Esophagus muscularis mucosa (tissue), 4 donors: ENCODE results near the gene EXOC3L4. TPM values are rescaled to one million over a fixed set of nuclear protein-coding genes. Genes with fewer than 3 reads are reported as not detected.
"Not testable (repeated sequence)": the region's sequence is repeated elsewhere in the genome, so short reads cannot be mapped to it uniquely, and the experiment has no call there.

Experiments
- DNase-seq: peaks from one replicate; pipeline ENCODE4 v3.0.0-alpha.2; 2017; ENCODE audit errors: extremely low spot score
- H3K27ac ChIP-seq, 4 donors: fragments of 200-600 bp; sonication (generic); replicated peaks in 1 of 4; 1 replicate in 3 of 4; 2 replicates in 1 of 4; pipeline ENCODE4 v1.5.1; 2016 to 2019; ENCODE audit warnings: mild to moderate bottlenecking in 1 of 4
- H3K27me3 ChIP-seq, 4 donors: fragments of 200-600 bp; sonication (generic); one replicate each; pipeline versions ENCODE4 v1.5.1 to v1.6.0; 2016 to 2019
- H3K36me3 ChIP-seq, 4 donors: fragments of 200-600 bp; sonication (generic); one replicate each; pipeline ENCODE4 v1.5.1; 2016 to 2019
- H3K4me1 ChIP-seq, 4 donors: fragments of 200-600 bp; sonication (generic); one replicate each; pipeline ENCODE4 v1.5.1; 2016 to 2019
- H3K4me3 ChIP-seq, 4 donors: fragments of 200-600 bp; sonication (generic); 1 replicate in 2 of 4; 2 replicates in 2 of 4; pipeline ENCODE4 v1.5.1; 2016 to 2019; ENCODE audit warnings: mild to moderate bottlenecking in 4 of 4, moderate library complexity in 1 of 4
- H3K9me3 ChIP-seq, 4 donors: fragments of 200-600 bp; sonication (generic); 1 replicate in 3 of 4; 2 replicates in 1 of 4; pipeline ENCODE4 v1.5.1; 2016 to 2019
- EP300 ChIP-seq: sonication (generic); formaldehyde crosslinking; IDR thresholded peaks from one replicate; pipeline ENCODE4 v1.6.1; 2017; ENCODE audit warnings: antibody characterized with exemption
- POLR2A ChIP-seq: fragments of 450-650 bp; IDR thresholded peaks from one replicate; pipeline ENCODE4 v1.6.1; 2017; ENCODE audit warnings: antibody characterized with exemption, moderate library complexity, mild to moderate bottlenecking, low read depth
- POLR2AphosphoS5 ChIP-seq, 2 donors: sonication (generic); formaldehyde crosslinking; IDR thresholded peaks; one replicate each; pipeline ENCODE4 v1.6.1; 2017; ENCODE audit warnings: antibody characterized with exemption in 2 of 2
- WGBS: methylation state at CpG from one replicate; pipeline ENCODE4 v1.1.5; 2018; 5-methylcytosine and 5-hydroxymethylcytosine counted together
- intact Hi-C: fragments of 100-400 bp; cut with DNase I; formaldehyde crosslinking; loops from one replicate; pipeline ENCODE4 v1.15.1; 2023
- total RNA-seq, 4 donors: library from RNA; depleted of rRNA; stranded (reverse); fragments of >200 nt; gene quantifications; one replicate each; pipeline versions ENCODE4 v1.1.0 to v1.2.1, GENCODE V29; 2016
- TF ChIP-seq, protein P1 (sequence below), 3 experiments: fragments of 200-600 bp in 2 of 3; fragments of 450-650 bp in 1 of 3; sonication (generic) in 2 of 3; IDR thresholded peaks; one replicate each; pipeline ENCODE4 v1.5.1; 2017 to 2019; ENCODE audit warnings: antibody characterized with exemption in 3 of 3, mild to moderate bottlenecking in 2 of 3, moderate library complexity in 1 of 3

Gene EXOC3L4
- total RNA-seq = 1 to 10 TPM in 3 of 4 donors, under 1 TPM in 1; 0.42 to 2.0 (median 1.2) TPM

DNA sequence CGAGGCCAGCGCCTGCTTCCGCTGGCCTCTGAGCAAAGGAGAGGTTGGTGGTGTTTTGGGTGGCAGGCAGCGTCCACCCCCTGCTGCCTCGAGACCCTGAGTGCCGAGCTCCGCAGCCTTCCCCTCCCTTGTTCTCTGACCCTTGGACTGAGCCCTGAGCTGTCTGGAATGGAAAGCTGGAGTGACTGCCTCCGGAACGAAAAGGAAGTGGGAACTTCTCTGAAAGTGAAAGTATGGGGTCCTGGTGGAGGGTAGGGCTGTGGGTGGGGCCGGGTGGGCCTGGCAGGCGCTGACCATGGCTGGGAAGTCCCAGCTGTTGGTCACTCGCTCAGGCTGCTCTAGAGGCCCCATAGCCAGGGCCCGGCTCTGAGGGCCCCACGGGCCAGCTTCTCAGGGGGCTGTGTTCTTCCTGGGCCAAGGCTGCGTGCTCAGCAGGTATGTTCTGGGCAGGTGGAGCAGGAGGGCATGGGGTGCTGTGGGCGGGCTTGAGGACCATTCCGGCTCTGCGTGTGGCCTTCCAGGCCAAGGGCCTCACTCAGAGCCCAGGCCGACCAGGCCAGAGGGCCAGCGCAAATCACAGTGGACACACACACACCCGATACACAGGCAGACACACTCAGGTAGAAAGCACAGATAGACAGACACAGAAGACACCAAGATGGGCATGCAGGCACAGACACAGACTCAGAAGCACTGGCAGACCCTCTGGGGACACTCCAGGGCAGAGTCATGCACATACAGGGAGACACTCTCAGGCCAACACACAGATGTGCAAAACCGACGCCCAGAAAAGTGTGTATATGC lies at the start of gene EXOC3L4:
Gene EXOC3L4, plus strand, starts transcription at position 320 of the 804 bp plus-strand sequence. CDS start 5,495 bp downstream, outside the sequence.
- WGBS = 66% methylated on average over 10 of the region's 23 CpGs
- Histone ChIP-seq H3K9me3 (no peaks in the 10 kb centered on the region), H3K4me1 (peaks cover 6 to 39% (median 32%) of the 10 kb centered on the region in 4 donors), H3K36me3 (no peaks in the 10 kb centered on the region), H3K4me3 (peak within 1 kb of the TSS; percentile 12 to 40 (median 25)), H3K27ac (peak within 1 kb of the TSS; percentile 57 to 68 (median 66)), H3K27me3 (peaks cover 0 to 23% (median 6%) of the 10 kb centered on the region in 4 donors)
- no peak for DNase-seq
- TF ChIP-seq, protein P1, sequence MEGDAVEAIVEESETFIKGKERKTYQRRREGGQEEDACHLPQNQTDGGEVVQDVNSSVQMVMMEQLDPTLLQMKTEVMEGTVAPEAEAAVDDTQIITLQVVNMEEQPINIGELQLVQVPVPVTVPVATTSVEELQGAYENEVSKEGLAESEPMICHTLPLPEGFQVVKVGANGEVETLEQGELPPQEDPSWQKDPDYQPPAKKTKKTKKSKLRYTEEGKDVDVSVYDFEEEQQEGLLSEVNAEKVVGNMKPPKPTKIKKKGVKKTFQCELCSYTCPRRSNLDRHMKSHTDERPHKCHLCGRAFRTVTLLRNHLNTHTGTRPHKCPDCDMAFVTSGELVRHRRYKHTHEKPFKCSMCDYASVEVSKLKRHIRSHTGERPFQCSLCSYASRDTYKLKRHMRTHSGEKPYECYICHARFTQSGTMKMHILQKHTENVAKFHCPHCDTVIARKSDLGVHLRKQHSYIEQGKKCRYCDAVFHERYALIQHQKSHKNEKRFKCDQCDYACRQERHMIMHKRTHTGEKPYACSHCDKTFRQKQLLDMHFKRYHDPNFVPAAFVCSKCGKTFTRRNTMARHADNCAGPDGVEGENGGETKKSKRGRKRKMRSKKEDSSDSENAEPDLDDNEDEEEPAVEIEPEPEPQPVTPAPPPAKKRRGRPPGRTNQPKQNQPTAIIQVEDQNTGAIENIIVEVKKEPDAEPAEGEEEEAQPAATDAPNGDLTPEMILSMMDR (IDR thresholded peaks at IDR 0.05) = no peak
- TF ChIP-seq POLR2AphosphoS5 (IDR thresholded peaks at IDR 0.05) (no peak), EP300 (no peak), POLR2A (no peak)
- intact Hi-C loops = no loop called here

- peaks cover 0 to 20% (median 16%) of the 10 kb centered on the region in 4 donors for H3K36me3 ChIP-seq
- WGBS = 25% methylated on average over 15 of the region's 15 CpGs
- H3K4me3 ChIP-seq = no peak overlapping the region
- no peaks in the 10 kb centered on the region for H3K9me3 ChIP-seq
- peaks cover 14 to 61% (median 57%) of the 10 kb centered on the region in 4 donors for H3K4me1 ChIP-seq
- DNase-seq = no peak
- H3K27ac ChIP-seq = no peak overlapping the region
- intact Hi-C loops = no loop called here
- no peak for TF ChIP-seq EP300
- no peak for TF ChIP-seq POLR2AphosphoS5 (IDR thresholded peaks at IDR 0.05)
- TF ChIP-seq, protein P1 (IDR thresholded peaks at IDR 0.05) = no peak
- no peak for TF ChIP-seq POLR2A
- H3K27me3 ChIP-seq = no peaks in the 10 kb centered on the region
Measured at GRCh38 chr14:103045371-103045869, 49.1 kb upstream of the EXOC3L4 start.

- H3K36me3 ChIP-seq = not testable (repeated sequence)
- peaks cover 14 to 80% (median 75%) of the 10 kb centered on the region in 4 donors for H3K4me1 ChIP-seq
Measured at GRCh38 chr14:103047453-103047852, 47.1 kb upstream of the EXOC3L4 start.

GRCh38 chr14:103050935-103051334 lies 43.6 kb upstream of the EXOC3L4 start:
- DNase-seq = no peak
- Histone ChIP-seq H3K36me3 (no peaks in the 10 kb centered on the region), H3K9me3 (no peaks in the 10 kb centered on the region), H3K4me3 (no peak overlapping the region), H3K4me1 (peaks cover 22 to 83% (median 78%) of the 10 kb centered on the region in 4 donors), H3K27ac (no peak overlapping the region), H3K27me3 (no peaks in the 10 kb centered on the region)
- intact Hi-C loops = no loop called here
- WGBS = 71% methylated on average over 5 of the region's 5 CpGs
- TF ChIP-seq, protein P1 (IDR thresholded peaks at IDR 0.05) = no peak
- TF ChIP-seq POLR2A = no peak
- no peak for TF ChIP-seq POLR2AphosphoS5 (IDR thresholded peaks at IDR 0.05)
- TF ChIP-seq EP300 = no peak

More at GRCh38 chr14:103047453-103047852, 47.1 kb upstream of the EXOC3L4 start:
- 91% methylated on average over 8 of the region's 8 CpGs for WGBS
- H3K27me3 ChIP-seq, intact Hi-C loops, DNase-seq, H3K27ac ChIP-seq, H3K9me3 ChIP-seq, H3K4me3 ChIP-seq: not testable (repeated sequence)

- no peak overlapping the region for H3K27ac ChIP-seq
- peaks cover 23 to 80% (median 72%) of the 10 kb centered on the region in 4 donors for H3K4me1 ChIP-seq
- no peak for DNase-seq
- TF ChIP-seq POLR2A = no peak
- TF ChIP-seq, protein P1 (IDR thresholded peaks at IDR 0.05) = no peak
- TF ChIP-seq POLR2AphosphoS5 (IDR thresholded peaks at IDR 0.05) = no peak
- no peak for TF ChIP-seq EP300
- no peak overlapping the region for H3K4me3 ChIP-seq
- intact Hi-C loops = no loop called here
- WGBS = 83% methylated on average over 10 of the region's 10 CpGs
- H3K36me3 ChIP-seq = no peaks in the 10 kb centered on the region
- H3K9me3 ChIP-seq = no peaks in the 10 kb centered on the region
- no peaks in the 10 kb centered on the region for H3K27me3 ChIP-seq
Measured at GRCh38 chr14:103052407-103052806, 42.1 kb upstream of the EXOC3L4 start.
